Endothelial cell (in vitro differentiated cells): Measurements from ENCODE around the gene SELP. TPM values are rescaled to one million over a fixed set of nuclear protein-coding genes. Genes with fewer than 3 reads are reported as not detected.

ENCODE experiments used
- DNase-seq: peaks from one replicate; pipeline ENCODE4 v3.0.0; 2021; ENCODE audit warnings: low spot score
- H3K27ac Mint-ChIP-seq: one replicate; pipeline ENCODE4 v1.8.0; 2021; ENCODE audit warnings: mixed read lengths, inconsistent platforms; ENCODE audit not compliant: unreplicated experiment
- H3K27me3 Mint-ChIP-seq: one replicate; pipeline ENCODE4 v1.8.0; 2021; ENCODE audit warnings: mild to moderate bottlenecking, moderate library complexity, mixed read lengths, inconsistent platforms; ENCODE audit not compliant: unreplicated experiment
- H3K36me3 Mint-ChIP-seq: one replicate; pipeline ENCODE4 v1.8.0; 2021; ENCODE audit warnings: mild to moderate bottlenecking, low read depth, mixed read lengths, inconsistent platforms; ENCODE audit not compliant: unreplicated experiment
- H3K4me1 Mint-ChIP-seq: one replicate; pipeline ENCODE4 v1.8.0; 2021; ENCODE audit warnings: mild to moderate bottlenecking, mixed read lengths, inconsistent platforms; ENCODE audit not compliant: unreplicated experiment
- H3K4me3 Mint-ChIP-seq: one replicate; pipeline ENCODE4 v1.8.0; 2021; ENCODE audit warnings: mild to moderate bottlenecking, mixed read lengths, inconsistent platforms; ENCODE audit not compliant: unreplicated experiment
- H3K9me3 Mint-ChIP-seq: one replicate; pipeline ENCODE4 v1.8.0; 2021; ENCODE audit warnings: mixed read lengths, inconsistent platforms; ENCODE audit not compliant: unreplicated experiment
- CTCF ChIP-seq: fragments of 200-600 bp; sonication (generic); IDR thresholded peaks from one replicate; pipeline ENCODE4 v1.5.0; 2021; ENCODE audit warnings: antibody characterized with exemption; ENCODE audit not compliant: unreplicated experiment
- total RNA-seq: library from RNA; stranded (reverse); fragmentation: NEBNext Ultra II Directional; extraction: Animal tissue kit (Norgen Biotek cat#: 25700); gene quantifications from one replicate; pipeline ENCODE4 v1.2.1, GENCODE V29; 2021; ENCODE audit not compliant: unreplicated experiment

The SELP gene
- total RNA-seq, 1 donor from 2014 or later = 0.21 TPM

DNA sequence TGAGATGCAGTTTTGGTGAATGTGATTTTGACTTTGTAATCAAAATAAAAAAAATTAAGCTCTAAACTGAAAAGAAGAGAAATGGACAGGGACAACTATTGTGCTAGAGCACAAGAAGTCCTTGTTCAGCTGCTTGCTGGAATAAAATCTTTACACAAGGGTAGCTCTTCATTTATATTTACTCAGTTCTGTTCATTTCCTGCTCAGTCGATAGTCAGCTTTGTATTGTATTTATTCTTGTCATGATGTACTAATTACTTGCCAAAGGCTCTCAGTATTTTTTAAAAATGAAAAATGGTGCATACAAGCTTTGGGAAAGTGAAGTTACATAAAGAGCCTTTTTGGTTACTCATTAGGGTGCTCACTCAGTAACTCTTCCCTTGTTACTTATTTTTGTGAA is 61.4 kb downstream of the SELP start:
- DNase-seq = no peak
- H3K4me1 Mint-ChIP-seq = no peaks in the 10 kb centered on the region
- no peak overlapping the region for H3K4me3 Mint-ChIP-seq
- no peak overlapping the region for H3K27ac Mint-ChIP-seq
- no peaks in the 10 kb centered on the region for H3K36me3 Mint-ChIP-seq
- no peak for TF ChIP-seq CTCF
- no peaks in the 10 kb centered on the region for H3K9me3 Mint-ChIP-seq
- H3K27me3 Mint-ChIP-seq = no peaks in the 10 kb centered on the region

DNA sequence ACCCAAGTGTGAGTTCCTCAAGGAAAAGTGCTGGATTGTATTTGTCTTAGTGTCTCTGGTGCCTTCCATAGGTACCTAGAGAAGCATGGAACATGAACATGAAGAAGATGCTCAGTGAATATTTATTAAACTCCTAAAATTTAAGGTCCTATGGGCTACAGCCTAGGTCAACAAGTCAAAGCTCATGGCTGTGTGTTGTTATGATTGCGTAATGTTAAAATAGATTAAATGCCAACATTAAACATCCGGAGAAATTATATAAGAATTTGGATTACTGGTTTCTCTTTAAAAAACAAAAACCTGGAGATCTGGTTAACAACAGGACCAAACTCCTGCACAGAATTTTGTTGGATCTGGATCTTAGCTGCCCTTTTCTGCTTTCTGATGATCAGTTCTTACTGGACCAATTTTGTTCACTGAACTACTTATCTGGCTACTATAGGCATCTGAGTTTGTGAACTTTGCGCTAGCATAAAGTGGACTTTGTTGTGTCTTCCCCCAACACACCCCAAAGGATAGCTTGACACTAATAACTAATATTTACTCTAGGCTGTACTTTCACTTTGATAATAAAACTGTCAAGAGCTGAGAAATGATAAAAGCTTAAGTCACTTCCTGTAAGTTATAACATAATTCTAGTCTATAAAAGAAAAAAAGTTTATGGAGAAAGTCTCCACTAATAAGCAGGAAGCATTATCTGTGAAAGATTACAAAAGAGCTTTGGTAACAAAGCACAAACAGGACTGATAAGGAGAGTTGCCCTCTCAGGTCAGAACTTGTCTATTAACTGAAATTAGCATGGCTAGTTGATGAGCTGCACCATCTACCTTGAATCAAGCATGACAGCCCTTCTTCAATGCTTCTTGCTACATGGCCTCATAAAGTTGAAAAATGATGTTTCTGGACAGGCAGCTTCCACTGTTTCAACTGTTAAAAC is 64.3 kb downstream of the SELP start:
- H3K4me3 Mint-ChIP-seq = no peak overlapping the region
- no peak for TF ChIP-seq CTCF

GRCh38 chr1:169563650-169564049 is 66.3 kb downstream of the SELP start:
- Mint-ChIP-seq H3K4me3 (no peak overlapping the region), H3K36me3 (no peaks in the 10 kb centered on the region), H3K4me1 (no peaks in the 10 kb centered on the region), H3K27ac (no peak overlapping the region), H3K27me3 (peaks cover 2% of the 10 kb centered on the region), H3K9me3 (no peaks in the 10 kb centered on the region)
- no peak for TF ChIP-seq CTCF
- no peak for DNase-seq

More for the DNA sequence above, 64.3 kb downstream of the SELP start:
- Mint-ChIP-seq H3K4me1 (no peaks in the 10 kb centered on the region), H3K9me3 (no peaks in the 10 kb centered on the region), H3K27me3 (peaks cover 2% of the 10 kb centered on the region), H3K36me3 (no peaks in the 10 kb centered on the region), H3K27ac (no peak overlapping the region)
- no peak for DNase-seq

DNA sequence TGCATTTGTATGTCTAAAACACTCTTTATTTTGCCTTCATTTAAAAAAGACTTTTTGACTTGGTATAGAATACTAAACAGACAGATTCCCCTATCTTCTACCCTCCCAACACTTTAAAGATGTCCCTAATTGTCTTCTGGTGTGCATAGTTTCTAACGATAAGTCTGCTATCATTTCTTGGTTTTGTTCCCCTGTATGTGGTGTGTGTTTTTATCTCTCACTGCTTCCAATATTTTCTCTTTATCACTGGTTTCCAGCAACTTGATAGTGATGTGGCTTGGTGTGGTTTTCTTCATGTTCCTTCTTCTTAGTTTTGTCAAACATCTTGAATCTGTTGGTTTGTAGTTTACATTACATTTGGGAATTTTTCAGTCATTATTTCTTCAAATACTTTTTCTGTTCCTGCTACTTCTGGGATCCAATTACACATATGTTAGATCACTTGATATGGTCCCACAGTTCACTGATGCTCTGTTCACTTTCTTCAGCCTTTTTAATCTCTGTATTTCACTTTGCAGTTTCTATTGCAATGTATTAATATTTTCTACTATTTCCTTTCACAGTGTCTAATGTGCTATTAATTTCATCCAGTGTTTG is 66.8 kb downstream of the SELP start:
- Mint-ChIP-seq H3K4me3 (no peak overlapping the region), H3K4me1 (no peaks in the 10 kb centered on the region), H3K27ac (no peak overlapping the region)

More for the DNA sequence above, 66.8 kb downstream of the SELP start:
- H3K36me3 Mint-ChIP-seq = no peaks in the 10 kb centered on the region
- TF ChIP-seq CTCF = no peak
- no peak for DNase-seq
- H3K9me3 Mint-ChIP-seq = no peaks in the 10 kb centered on the region
- peaks cover 2% of the 10 kb centered on the region for H3K27me3 Mint-ChIP-seq
